HG02943 (cell line): ENCODE measurements around the gene NAV2.
"Not testable (repeated sequence)": the region's sequence is repeated elsewhere in the genome, so short reads cannot be mapped to it uniquely, and the experiment has no call there.

ENCODE experiments used
- ATAC-seq: cut with Tn5 transposase; IDR thresholded peaks from one replicate; pipeline ENCODE4 v1.9.1; 2021; ENCODE audit warnings: mild to moderate bottlenecking, low read depth, moderate library complexity; ENCODE audit not compliant: unreplicated experiment

Gene NAV2

DNA sequence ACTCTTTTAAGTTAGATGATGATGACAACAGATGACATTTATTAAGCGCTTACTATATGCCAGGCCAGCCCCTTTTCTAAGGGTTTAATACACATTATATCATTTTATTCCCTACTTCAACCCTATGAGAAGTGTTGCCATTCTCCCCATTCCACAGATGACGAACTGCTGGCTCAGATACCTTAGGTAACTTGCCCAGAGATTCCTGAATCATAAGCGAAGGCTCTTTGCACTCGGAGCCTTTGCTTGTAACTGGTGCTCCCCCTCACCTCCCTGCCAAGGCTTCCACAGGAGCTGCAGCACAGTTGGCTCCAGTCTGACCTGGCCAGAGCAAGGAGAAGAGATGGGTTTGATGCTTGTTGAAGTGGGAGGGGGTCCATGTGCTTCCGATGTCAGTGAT is 404.7 kb downstream of the NAV2 start:
- ATAC-seq: no peak

DNA sequence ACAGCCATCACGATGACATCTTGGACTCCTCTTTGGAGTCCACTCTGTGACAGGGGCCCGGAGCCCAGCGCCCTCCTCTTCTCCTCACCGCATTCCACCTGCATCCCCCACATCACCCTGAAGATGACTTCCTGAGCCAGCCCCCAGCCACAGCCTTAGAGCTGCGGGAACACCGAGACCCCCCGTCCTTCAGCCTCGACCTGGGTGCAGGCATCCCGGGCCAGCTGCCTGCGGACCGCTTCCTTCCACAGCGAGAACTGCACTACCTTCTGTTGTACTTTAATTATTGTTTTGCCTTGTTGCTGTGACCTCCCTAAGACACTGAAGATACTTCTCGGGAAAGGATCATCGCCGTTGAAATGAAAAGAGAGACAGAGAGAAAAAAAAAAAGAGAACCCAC is 405.6 kb downstream of the NAV2 start:
- ATAC-seq: no peak

- ATAC-seq: no peak
Observed at GRCh38 chr11:20119315-20119714, 406.7 kb downstream of the NAV2 start.

GRCh38 chr11:20120134-20120925 is 407.7 kb downstream of the NAV2 start:
- no peak for ATAC-seq

DNA sequence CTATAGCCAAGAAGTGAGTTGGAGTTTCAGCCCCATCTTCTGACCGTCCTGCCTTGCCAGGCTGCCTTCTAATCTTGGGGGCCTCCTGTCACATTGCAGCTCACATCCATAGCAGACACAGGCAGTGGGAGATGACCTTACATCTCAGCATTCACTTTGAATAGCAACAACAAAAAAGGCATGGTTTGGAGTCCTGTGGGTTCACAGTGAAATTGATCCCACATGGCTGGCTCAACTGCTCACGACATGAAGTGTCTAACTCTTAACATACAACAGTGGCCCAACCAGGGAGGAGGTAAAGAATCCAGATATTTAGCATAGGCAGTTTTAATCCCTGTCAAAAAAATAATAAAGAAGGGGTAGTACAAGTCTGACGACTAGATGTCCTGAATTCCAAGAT is 409.5 kb downstream of the NAV2 start:
- no peak for ATAC-seq

- ATAC-seq: no peak
Observed at GRCh38 chr11:20125927-20126326, 413.3 kb downstream of the NAV2 start.

GRCh38 chr11:20126724-20127123 is 414.1 kb downstream of the NAV2 start:
- no peak for ATAC-seq

DNA sequence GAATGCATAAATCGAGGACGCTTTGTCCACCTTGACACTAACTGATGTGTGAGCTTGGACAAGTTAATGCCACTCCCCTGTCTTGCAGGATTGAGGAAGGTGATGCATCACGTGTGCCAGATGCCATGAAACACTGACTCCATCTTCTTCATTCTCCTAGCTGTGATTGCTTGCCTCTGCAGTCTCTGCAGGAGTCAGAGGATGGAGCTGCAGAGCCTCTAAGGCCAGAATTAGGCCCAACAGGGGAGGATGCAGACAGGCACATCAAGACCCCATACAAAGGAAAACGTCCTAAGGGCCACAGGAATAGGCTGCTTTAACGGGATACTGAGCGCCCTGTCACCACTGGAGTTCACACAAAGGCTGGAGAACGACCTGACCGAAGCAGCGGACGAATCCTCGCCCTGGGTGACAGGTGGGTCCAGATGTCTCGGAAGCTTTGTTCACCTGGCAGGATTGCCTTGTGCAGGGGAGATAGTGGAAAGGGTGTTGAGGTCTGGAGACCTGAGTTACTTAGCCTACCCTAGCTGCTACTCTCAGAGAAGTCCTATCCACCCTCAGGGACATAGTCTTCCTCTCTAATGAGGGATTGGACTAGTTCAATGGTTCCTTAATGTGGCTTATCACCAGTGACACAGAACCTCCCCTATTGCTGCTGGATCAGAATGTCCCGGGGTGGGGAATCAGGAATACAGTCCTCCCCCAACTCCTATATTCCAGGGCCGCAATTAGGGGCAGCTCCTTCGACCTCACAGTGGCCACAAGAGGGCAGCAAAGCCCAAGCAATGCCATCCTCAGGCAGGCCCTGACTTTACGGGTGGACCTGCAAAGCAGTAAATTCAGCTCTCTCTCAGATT is 415.3 kb downstream of the NAV2 start:
- ATAC-seq: no peak

DNA sequence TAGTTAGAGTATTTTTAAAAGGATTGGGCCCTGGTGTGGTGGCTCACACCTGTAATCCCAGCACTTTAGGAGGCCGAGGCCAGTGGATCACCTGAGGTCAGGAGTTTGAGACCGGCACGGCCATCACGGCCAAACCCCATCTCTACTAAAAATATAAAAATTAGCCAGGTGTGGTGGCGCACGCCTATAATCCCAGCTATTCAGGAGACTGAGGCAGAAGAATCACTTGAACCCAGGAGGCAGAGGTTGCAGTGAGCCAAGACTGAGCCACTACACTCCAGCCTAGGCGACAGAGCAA is 415.8 kb downstream of the NAV2 start:
- not testable (repeated sequence) for ATAC-seq

- no peak for ATAC-seq
Observed at GRCh38 chr11:20129665-20130064, 417.0 kb downstream of the NAV2 start.

GRCh38 chr11:20131788-20132666 is 419.4 kb downstream of the NAV2 start:
- no peak for ATAC-seq

DNA sequence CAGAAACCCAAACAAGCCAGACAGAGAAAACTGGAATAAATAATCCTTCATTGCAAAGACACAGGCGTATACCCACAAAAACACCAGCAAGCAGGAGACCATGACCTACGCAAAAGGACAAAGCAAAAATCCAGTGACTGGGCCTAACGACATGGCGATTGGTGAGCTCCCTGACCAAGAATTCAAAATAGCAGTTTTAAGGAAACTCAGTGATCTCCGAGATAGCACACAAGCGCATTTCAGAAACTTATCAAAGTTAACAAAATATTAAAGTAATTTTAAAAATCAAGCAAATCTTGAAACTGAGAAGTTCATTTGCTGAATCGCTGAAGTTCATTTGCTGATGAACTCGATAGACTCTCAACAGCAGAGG is 420.0 kb downstream of the NAV2 start:
- no peak for ATAC-seq

DNA sequence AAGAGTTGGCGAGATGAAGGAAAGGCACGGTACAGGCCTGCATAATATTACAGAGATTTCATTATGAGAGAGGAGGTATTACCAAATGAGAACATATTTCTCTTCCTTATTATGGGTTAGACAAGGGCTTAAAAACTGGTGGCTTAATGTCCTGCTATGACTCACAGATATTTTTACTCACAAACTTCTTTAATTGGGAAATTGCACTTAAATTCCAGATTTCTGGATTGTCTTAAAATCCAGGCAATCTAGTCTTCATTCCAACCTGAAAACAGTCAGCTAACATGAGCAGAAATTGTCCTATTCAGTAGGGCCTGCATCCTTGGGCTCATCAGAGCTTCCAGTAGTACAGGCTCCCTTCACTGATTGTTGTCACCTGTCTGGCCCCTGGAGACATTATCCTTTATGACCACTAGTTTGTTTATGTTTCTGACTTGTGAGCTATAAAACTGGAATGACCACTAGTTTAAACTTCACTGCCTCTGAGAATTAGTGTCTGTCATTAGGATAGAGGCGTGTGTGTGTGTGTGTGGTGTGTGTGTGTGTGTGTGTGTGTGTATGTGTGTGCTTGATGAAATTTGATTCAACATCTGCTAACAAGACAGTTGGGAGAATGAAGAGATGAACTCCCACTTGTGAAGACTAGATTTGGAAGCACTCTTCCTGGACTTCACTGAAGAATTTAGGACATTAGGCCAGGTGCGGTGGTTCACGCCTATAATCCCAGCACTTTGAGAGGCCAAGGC is 422.5 kb downstream of the NAV2 start:
- ATAC-seq: no peak

DNA sequence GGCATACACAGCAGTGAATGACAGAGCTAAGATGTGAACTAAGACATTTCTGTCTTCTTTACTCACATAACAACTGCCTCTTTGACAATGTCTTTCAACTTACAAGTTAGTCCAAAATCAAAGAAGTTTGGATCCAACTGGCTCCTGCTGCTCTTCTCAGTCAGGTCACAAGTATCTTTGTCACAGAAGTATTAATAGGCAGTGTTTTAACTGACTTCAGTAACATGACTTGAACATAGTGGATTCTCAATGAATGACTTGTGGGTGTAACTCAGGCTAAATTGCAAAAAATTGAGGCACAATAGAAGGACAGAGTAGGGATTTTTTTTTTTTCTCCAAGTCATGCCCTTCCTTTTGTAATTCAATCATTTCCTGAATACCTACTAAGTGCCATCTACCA is 425.0 kb downstream of the NAV2 start:
- no peak for ATAC-seq

DNA sequence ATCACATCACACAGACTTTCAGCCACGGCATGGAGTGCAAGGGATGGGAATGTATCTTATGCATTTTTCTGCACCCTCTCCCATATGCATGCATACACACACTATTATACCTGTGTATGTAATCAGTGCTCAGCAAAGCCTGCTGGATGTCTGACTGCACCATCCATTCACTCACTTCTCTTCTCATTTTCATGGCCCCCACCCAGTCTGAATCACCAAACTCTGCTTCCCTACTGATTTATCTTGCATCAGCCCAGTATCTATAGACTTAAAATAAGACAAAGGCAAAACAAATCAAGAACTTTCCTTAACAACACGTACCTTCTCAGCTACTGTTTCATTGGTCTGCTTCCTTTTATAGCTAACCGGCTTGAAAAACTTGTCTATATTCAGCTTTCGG is 426.1 kb downstream of the NAV2 start:
- ATAC-seq: no peak

- no peak for ATAC-seq
Observed at GRCh38 chr11:20154381-20154780, 441.7 kb downstream of the NAV2 start.

DNA sequence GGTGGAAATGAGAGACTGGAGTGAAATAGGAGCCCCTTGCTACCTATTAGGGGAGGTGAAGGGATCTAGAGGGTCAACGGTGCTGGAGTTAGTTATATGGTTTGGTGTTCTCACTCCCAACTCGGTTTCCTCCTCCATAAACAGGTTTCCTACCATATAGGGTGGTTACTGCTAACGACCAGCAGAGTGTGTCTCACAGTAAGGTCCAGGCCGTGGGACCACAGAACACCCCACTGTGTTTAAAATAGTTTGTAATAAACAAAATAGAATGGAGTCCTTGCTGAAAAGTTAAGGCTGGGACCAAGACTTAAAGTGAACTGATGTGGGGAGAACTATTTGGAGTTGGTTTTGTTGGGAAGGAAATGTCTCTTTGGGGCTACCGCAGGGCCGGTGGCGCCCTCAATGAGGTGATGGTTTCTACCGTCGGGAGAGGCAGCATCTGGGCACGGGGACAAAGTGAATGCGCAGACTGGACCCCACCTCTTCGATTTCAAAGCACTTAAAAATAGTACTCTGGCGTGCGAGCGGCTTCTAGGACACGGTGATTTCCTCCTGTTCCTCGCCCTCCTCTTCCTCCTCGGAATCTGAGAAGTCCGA is 443.1 kb downstream of the NAV2 start:
- ATAC-seq: no peak

GRCh38 chr11:20156280-20156875 is 443.7 kb downstream of the NAV2 start:
- no peak for ATAC-seq

- no peak for ATAC-seq
Observed at GRCh38 chr11:20156876-20157613, 444.4 kb downstream of the NAV2 start.
